Transverse colon (tissue), 4 donors: ENCODE data around the gene CEP135. TPM values are rescaled to one million over a fixed set of nuclear protein-coding genes. Genes with fewer than 3 reads are reported as not detected.
"Not testable (repeated sequence)": the region's sequence is repeated elsewhere in the genome, so short reads cannot be mapped to it uniquely, and the experiment has no call there.

ENCODE experiments used
- DNase-seq: peaks from one replicate; pipeline ENCODE4 v3.0.0-alpha.2; 2019
- H3K27ac ChIP-seq, 4 donors: fragments of 200-600 bp; sonication (generic); 2 replicates each; pipeline ENCODE4 v1.5.1; 2016 to 2018; ENCODE audit warnings: inconsistent platforms in 4 of 4
- H3K27me3 ChIP-seq: fragments of 200-600 bp; sonication (generic); 2 replicates; pipeline ENCODE4 v1.5.1; 2017; ENCODE audit warnings: inconsistent platforms
- H3K36me3 ChIP-seq, 4 donors: fragments of 200-600 bp; sonication (generic); 2 replicates each; pipeline ENCODE4 v1.5.1; 2017 to 2019; ENCODE audit warnings: inconsistent platforms in 4 of 4
- H3K4me1 ChIP-seq, 4 donors: fragments of 200-600 bp; sonication (generic); 2 replicates each; pipeline ENCODE4 v1.5.1; 2017 to 2020; ENCODE audit warnings: inconsistent platforms in 4 of 4
- H3K4me3 ChIP-seq, 4 donors: fragments of 200-600 bp; sonication (generic); 1 replicate in 1 of 4; 2 replicates in 3 of 4; pipeline versions ENCODE4 v1.5.1 to v1.6.1; 2017 to 2019; ENCODE audit warnings: inconsistent platforms in 4 of 4
- H3K9me3 ChIP-seq, 2 donors: fragments of 200-600 bp; sonication (generic); 2 replicates each; pipeline ENCODE4 v1.5.1; 2017 to 2019; ENCODE audit warnings: inconsistent platforms in 2 of 2
- EP300 ChIP-seq: sonication (generic); formaldehyde crosslinking; IDR thresholded peaks from one replicate; pipeline ENCODE4 v1.6.1; 2017; ENCODE audit warnings: antibody characterized with exemption, low read depth
- POLR2A ChIP-seq: fragments of 450-650 bp; IDR thresholded peaks from one replicate; pipeline ENCODE4 v1.6.1; 2016; ENCODE audit warnings: antibody characterized with exemption, mild to moderate bottlenecking, moderate library complexity
- POLR2AphosphoS5 ChIP-seq, 3 donors: sonication (generic); formaldehyde crosslinking; IDR thresholded peaks; one replicate each; pipeline ENCODE4 v1.6.1; 2016; ENCODE audit warnings: antibody characterized with exemption in 3 of 3
- WGBS, 2 donors: methylation state at CpG; one replicate each; pipeline ENCODE4 v1.1.5; 2018; ENCODE audit warnings: low coverage in 1 of 2; 5-methylcytosine and 5-hydroxymethylcytosine counted together
- in situ Hi-C, 4 donors: fragments of 200-750 bp; cut with MboI; loops; one replicate each; pipeline versions ENCODE4 v1.15.0 to v1.15.1; 2017; ENCODE audit warnings: low sequenced_read_pairs in 3 of 4, low pct_ligation_motif_present in 1 of 4, low pct_unique_long_range_greater_than_20kb in 1 of 4
- intact Hi-C: fragments of 100-400 bp; cut with DNase I; formaldehyde crosslinking; loops from one replicate; pipeline ENCODE4 v1.15.1; 2023; ENCODE audit warnings: low total_unique reads
- total RNA-seq, 4 donors: library from RNA; depleted of rRNA; stranded (reverse); fragments of >200 nt; gene quantifications; one replicate each; pipeline ENCODE4 v1.1.0, GENCODE V29; 2016
- TF ChIP-seq, protein P1 (sequence below), 5 experiments: fragments of 200-600 bp in 3 of 5; fragments of 450-650 bp in 2 of 5; sonication (generic) in 3 of 5; IDR thresholded peaks; 1 replicate in 2 of 5; 2 replicates in 3 of 5; pipeline ENCODE4 v1.5.1; 2016 to 2017; ENCODE audit warnings: antibody characterized with exemption in 5 of 5, inconsistent platforms in 3 of 5, mild to moderate bottlenecking in 2 of 5, moderate library complexity in 1 of 5

Gene CEP135
- total RNA-seq, 4 donors from 2014 or later = 4.5 to 18.0 (median 9.9) TPM

DNA sequence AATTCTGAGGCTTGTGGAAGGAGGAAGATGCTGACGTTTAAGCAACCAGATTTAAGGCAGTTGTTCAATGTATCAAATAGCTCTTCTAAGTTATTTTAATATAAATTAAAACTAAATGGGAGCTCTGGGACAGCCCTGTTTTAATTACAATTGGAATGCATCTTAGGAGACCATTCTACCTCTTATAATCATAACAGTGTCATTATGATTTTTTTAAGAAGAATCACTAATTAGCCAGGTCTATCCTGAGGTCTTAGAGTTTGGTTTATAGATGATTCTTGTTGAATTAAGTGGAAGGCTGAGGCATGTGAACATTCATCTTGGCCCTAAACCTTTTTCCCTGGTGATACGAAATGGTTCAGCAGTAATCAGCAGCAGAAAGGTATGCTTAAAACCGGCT is 113.4 kb downstream of the CEP135 start:
- Histone ChIP-seq H3K4me1 (no peaks in the 10 kb centered on the region), H3K9me3 (no peaks in the 10 kb centered on the region), H3K27me3 (no peaks in the 10 kb centered on the region), H3K4me3 (no peak overlapping the region), H3K36me3 (no peaks in the 10 kb centered on the region), H3K27ac (no peak overlapping the region)
- no peak for DNase-seq
- intact Hi-C loops = no loop called here
- in situ Hi-C loops = no loop called here
- WGBS, 2 donors = 86 to 96% methylated on average over 3 of the region's 3 CpGs
- TF ChIP-seq, protein P1, sequence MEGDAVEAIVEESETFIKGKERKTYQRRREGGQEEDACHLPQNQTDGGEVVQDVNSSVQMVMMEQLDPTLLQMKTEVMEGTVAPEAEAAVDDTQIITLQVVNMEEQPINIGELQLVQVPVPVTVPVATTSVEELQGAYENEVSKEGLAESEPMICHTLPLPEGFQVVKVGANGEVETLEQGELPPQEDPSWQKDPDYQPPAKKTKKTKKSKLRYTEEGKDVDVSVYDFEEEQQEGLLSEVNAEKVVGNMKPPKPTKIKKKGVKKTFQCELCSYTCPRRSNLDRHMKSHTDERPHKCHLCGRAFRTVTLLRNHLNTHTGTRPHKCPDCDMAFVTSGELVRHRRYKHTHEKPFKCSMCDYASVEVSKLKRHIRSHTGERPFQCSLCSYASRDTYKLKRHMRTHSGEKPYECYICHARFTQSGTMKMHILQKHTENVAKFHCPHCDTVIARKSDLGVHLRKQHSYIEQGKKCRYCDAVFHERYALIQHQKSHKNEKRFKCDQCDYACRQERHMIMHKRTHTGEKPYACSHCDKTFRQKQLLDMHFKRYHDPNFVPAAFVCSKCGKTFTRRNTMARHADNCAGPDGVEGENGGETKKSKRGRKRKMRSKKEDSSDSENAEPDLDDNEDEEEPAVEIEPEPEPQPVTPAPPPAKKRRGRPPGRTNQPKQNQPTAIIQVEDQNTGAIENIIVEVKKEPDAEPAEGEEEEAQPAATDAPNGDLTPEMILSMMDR (IDR thresholded peaks at IDR 0.05) = no peak
- no peak for TF ChIP-seq POLR2AphosphoS5 (IDR thresholded peaks at IDR 0.05)
- TF ChIP-seq POLR2A = no peak
- no peak for TF ChIP-seq EP300

DNA sequence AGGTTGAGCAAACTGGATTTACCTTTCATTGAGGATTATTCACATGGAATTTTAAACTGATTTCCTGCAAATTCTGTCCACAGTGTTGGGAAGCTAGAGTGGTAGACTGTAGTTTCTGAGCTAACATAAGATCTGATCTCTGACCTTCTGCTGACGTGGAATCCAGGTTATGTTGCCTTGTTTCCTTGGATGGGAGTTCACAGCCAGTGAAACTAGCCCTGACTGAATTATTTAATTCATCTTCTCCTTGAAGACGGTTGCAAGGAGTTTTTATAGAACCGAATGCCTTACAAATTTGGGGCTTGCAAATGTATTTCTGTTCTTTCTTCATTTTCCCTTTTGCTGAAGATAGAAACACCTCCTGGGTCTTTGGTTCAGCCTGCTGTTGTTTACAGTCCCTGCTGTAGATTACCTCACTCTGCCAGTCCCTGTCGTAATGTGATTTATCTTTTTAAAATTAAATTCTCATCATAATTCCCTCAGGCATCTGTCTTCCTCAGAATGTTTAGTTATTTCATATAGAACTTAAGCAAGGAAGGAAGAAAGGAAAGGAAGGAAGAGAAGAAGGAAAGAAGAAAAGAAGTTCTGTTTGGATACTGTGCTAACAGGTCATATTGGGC is 113.9 kb downstream of the CEP135 start:
- TF ChIP-seq EP300 (no peak), POLR2A (no peak), POLR2AphosphoS5 (IDR thresholded peaks at IDR 0.05) (no peak)
- TF ChIP-seq, protein P1 (IDR thresholded peaks at IDR 0.05) = no peak

DNA sequence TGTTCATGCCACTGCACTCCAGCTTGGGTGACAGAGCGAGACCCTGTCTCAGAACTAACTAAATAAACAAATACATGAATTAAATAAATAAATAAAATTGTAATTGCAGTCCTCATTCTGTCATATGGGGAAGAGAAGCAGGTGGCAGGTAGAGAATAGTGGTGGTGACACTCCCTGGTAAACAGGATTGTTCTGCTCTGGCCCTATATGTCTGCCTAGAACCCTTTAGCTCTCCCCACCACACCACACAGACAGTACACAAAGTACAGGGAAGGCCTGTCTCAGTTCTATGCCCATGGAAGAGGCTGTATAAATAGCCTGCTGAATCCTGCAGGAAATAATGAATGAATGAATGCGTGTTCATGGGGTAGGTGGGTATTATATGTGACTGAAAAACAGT is 117.7 kb downstream of the CEP135 start:
- H3K27me3 ChIP-seq = no peaks in the 10 kb centered on the region
- no peak overlapping the region for H3K27ac ChIP-seq
- in situ Hi-C loops = no loop called here
- H3K9me3 ChIP-seq = no peaks in the 10 kb centered on the region
- H3K4me3 ChIP-seq = no peak overlapping the region
- 84 to 100% methylated on average over 1 to 2 of the region's 2 CpGs for WGBS, 2 donors
- TF ChIP-seq POLR2AphosphoS5 (IDR thresholded peaks at IDR 0.05) (no peak), POLR2A (no peak), EP300 (no peak)
- TF ChIP-seq, protein P1 (IDR thresholded peaks at IDR 0.05) = no peak
- intact Hi-C loops = no loop called here
- H3K36me3 ChIP-seq = no peaks in the 10 kb centered on the region
- H3K4me1 ChIP-seq = no peaks in the 10 kb centered on the region
- no peak for DNase-seq

More for the DNA sequence above, 113.9 kb downstream of the CEP135 start:
- intact Hi-C loops (no loop called here), in situ Hi-C loops (no loop called here)
- DNase-seq = no peak
- Histone ChIP-seq H3K27ac (no peak overlapping the region), H3K9me3 (no peaks in the 10 kb centered on the region), H3K4me3 (no peak overlapping the region), H3K27me3 (no peaks in the 10 kb centered on the region), H3K4me1 (no peaks in the 10 kb centered on the region), H3K36me3 (no peaks in the 10 kb centered on the region)
- 62 to 63% methylated on average over 1 to 4 of the region's 4 CpGs for WGBS, 2 donors

DNA sequence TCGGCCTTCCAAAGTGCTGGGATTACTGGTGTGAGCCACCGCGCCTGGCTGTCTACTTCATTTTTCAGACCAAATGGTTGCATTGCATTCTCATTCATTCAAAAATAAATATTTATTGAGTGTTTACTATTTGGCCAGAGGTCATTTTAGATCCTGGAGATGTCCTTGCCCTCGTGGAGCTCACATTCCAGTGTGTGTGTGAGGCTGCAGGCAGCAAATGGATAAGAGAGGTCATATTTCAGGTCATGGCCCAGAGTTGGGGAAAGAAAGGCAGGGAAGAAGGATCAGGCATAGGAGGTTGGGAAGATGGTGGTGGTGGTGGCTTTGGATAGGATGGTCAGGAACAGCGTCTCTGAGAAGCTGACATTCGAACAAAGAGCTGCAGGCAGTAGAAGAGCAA is 119.1 kb downstream of the CEP135 start:
- no peak overlapping the region for H3K4me3 ChIP-seq
- no peaks in the 10 kb centered on the region for H3K36me3 ChIP-seq
- H3K9me3 ChIP-seq = no peaks in the 10 kb centered on the region
- no peaks in the 10 kb centered on the region for H3K27me3 ChIP-seq
- 81 to 100% methylated on average over 3 to 6 of the region's 6 CpGs for WGBS, 2 donors
- intact Hi-C loops = no loop called here
- TF ChIP-seq POLR2AphosphoS5 (IDR thresholded peaks at IDR 0.05) (no peak), POLR2A (no peak), EP300 (no peak)
- TF ChIP-seq, protein P1 (IDR thresholded peaks at IDR 0.05) = no peak
- H3K4me1 ChIP-seq = no peaks in the 10 kb centered on the region
- in situ Hi-C loops = no loop called here
- no peak for DNase-seq
- no peak overlapping the region for H3K27ac ChIP-seq

DNA sequence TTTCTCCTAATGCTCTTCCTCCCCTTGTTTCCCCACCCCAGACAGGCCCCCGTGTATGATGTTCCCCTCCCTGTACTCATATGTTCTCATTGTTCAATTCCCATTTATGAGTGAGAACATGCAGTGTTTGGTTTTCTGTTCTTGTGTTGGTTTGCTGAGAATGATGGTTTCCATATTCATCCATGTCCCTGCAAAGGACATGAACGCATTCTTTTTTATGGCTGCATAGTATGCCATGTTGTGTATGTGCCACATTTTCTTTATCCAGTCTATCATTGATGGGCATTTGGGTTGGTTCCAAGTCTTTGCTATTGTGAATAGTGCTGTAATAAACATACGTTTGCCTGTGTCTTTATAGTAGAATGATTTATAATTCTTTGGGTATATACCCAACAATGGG is 124.0 kb downstream of the CEP135 start:
- DNase-seq, H3K27ac ChIP-seq, in situ Hi-C loops, H3K4me1 ChIP-seq, H3K27me3 ChIP-seq, H3K9me3 ChIP-seq, H3K4me3 ChIP-seq, intact Hi-C loops, H3K36me3 ChIP-seq: not testable (repeated sequence)
- 82 to 89% methylated on average over 2 to 3 of the region's 3 CpGs for WGBS, 2 donors
